ENCODE results near the gene DNAAF2. TPM values are rescaled to one million over a fixed set of nuclear protein-coding genes. Genes with fewer than 3 reads are reported as not detected.
"Not testable (repeated sequence)": the region's sequence is repeated elsewhere in the genome, so short reads cannot be mapped to it uniquely, and the experiment has no call there.

Gene DNAAF2
- 1 to 10 TPM; 7.4 to 7.5 TPM for total RNA-seq

GRCh38 chr14:49634547-49635334 lies at the start of gene DNAAF2:
DNAAF2 (minus strand) TSS chr14:49635244; CDS start chr14:49635149, 95 bp downstream.
- Mint-ChIP-seq H3K4me1 (peaks cover 41% of the 10 kb centered on the region), H3K36me3 (ENCODE audit: low read depth) (peaks cover 26% of the 10 kb centered on the region), H3K27me3 (no peaks in the 10 kb centered on the region), H3K4me3 (peak within 1 kb of the TSS; percentile 88), H3K27ac (peak within 1 kb of the TSS; percentile 93), H3K9me3 (no peaks in the 10 kb centered on the region)
- CTCF ChIA-PET: interaction anchor here (0.7 to 6.3 kb wide), 37 partner anchors 8 to 686 kb away, joined by 3 to 156 read pairs (median 5); partner anchors contain the start of genes KLHDC1, KLHDC2, LRR1 and MGAT2
- POLR2A ChIA-PET: interaction anchor here (0.6 to 8.6 kb wide), 35 partner anchors 7 to 889 kb away, joined by 3 to 293 read pairs (median 4); partner anchors contain the start of genes DMAC2L, KLHDC2, L2HGDH and LRR1
- DNase-seq: peak; percentile 69

GRCh38 chr14:49679271-49679670 lies 44.2 kb upstream of the DNAAF2 start:
- H3K9me3 Mint-ChIP-seq: no peaks in the 10 kb centered on the region
- H3K4me1 Mint-ChIP-seq: peaks cover 27% of the 10 kb centered on the region
- peak overlapping the region; percentile 32 for H3K27ac Mint-ChIP-seq
- H3K27me3 Mint-ChIP-seq: no peaks in the 10 kb centered on the region
- ChIA-PET CTCF (interaction anchor here (0.6 kb wide), 1 partner anchor 19 kb away, joined by 4 read pairs; no protein-coding TSS in a partner anchor), POLR2A (no interaction called here)
- no peak overlapping the region for H3K4me3 Mint-ChIP-seq
- DNase-seq: no peak
- peaks cover 61% of the 10 kb centered on the region for H3K36me3 Mint-ChIP-seq (ENCODE audit: low read depth)

GRCh38 chr14:49677643-49678042 lies 42.6 kb upstream of the DNAAF2 start:
- H3K27me3 Mint-ChIP-seq: no peaks in the 10 kb centered on the region
- H3K36me3 Mint-ChIP-seq (ENCODE audit: low read depth): peaks cover 68% of the 10 kb centered on the region
- no peak overlapping the region for H3K4me3 Mint-ChIP-seq
- POLR2A ChIA-PET: interaction anchor here (1.2 to 1.6 kb wide), 3 partner anchors 10 to 90 kb away, joined by 4 to 7 read pairs (median 6); partner anchors contain the start of genes DNAAF2, KLHDC2 and POLE2
- CTCF ChIA-PET: no interaction called here
- H3K4me1 Mint-ChIP-seq: peaks cover 20% of the 10 kb centered on the region
- no peak for DNase-seq
- H3K9me3 Mint-ChIP-seq: no peaks in the 10 kb centered on the region
- H3K27ac Mint-ChIP-seq: no peak overlapping the region

- H3K36me3 Mint-ChIP-seq (ENCODE audit: low read depth): peaks cover 57% of the 10 kb centered on the region
- no peaks in the 10 kb centered on the region for H3K9me3 Mint-ChIP-seq
- ChIA-PET CTCF (no interaction called here), POLR2A (no interaction called here)
- no peak overlapping the region for H3K4me3 Mint-ChIP-seq
- DNase-seq: no peak
- H3K27me3 Mint-ChIP-seq: no peaks in the 10 kb centered on the region
- no peak overlapping the region for H3K27ac Mint-ChIP-seq
- peaks cover 2% of the 10 kb centered on the region for H3K4me1 Mint-ChIP-seq
Measured at GRCh38 chr14:49673586-49673985, 38.5 kb upstream of the DNAAF2 start.

GRCh38 chr14:49670475-49670874 lies 35.4 kb upstream of the DNAAF2 start:
- POLR2A ChIA-PET: no interaction called here
- CTCF ChIA-PET: no interaction called here

GRCh38 chr14:49659526-49660455 lies 24.7 kb upstream of the DNAAF2 start:
- CTCF ChIA-PET: interaction anchor here (0.7 to 1.2 kb wide), 2 partner anchors 24 to 26 kb away, joined by 5 to 6 read pairs; no protein-coding TSS in a partner anchor
- POLR2A ChIA-PET: interaction anchor here (1.3 kb wide), 1 partner anchor 66 kb away, joined by 3 read pairs; no protein-coding TSS in a partner anchor
- H3K4me3 Mint-ChIP-seq: no peak overlapping the region
- no peaks in the 10 kb centered on the region for H3K9me3 Mint-ChIP-seq
- no peaks in the 10 kb centered on the region for H3K27me3 Mint-ChIP-seq
- no peak overlapping the region for H3K27ac Mint-ChIP-seq
- DNase-seq: no peak
- H3K4me1 Mint-ChIP-seq: no peaks in the 10 kb centered on the region
- peaks cover 24% of the 10 kb centered on the region for H3K36me3 Mint-ChIP-seq (ENCODE audit: low read depth)

More at GRCh38 chr14:49670475-49670874, 35.4 kb upstream of the DNAAF2 start:
- H3K36me3 Mint-ChIP-seq (ENCODE audit: low read depth): peaks cover 53% of the 10 kb centered on the region
- no peak overlapping the region for H3K4me3 Mint-ChIP-seq
- H3K9me3 Mint-ChIP-seq: no peaks in the 10 kb centered on the region
- no peak for DNase-seq
- no peak overlapping the region for H3K27ac Mint-ChIP-seq
- peaks cover 2% of the 10 kb centered on the region for H3K4me1 Mint-ChIP-seq
- H3K27me3 Mint-ChIP-seq: no peaks in the 10 kb centered on the region

- POLR2A ChIA-PET, H3K9me3 Mint-ChIP-seq, CTCF ChIA-PET, H3K4me1 Mint-ChIP-seq, DNase-seq, H3K27me3 Mint-ChIP-seq, H3K27ac Mint-ChIP-seq, H3K4me3 Mint-ChIP-seq: not testable (repeated sequence)
- peaks cover 25% of the 10 kb centered on the region for H3K36me3 Mint-ChIP-seq (ENCODE audit: low read depth)
Measured at GRCh38 chr14:49657500-49657899, 22.5 kb upstream of the DNAAF2 start.

GRCh38 chr14:49654511-49654910 lies 19.5 kb upstream of the DNAAF2 start:
- CTCF ChIA-PET: interaction anchor here (1.5 kb wide), 1 partner anchor 19 kb away, joined by 6 read pairs; the partner anchor contains the start of gene DNAAF2
- Mint-ChIP-seq H3K36me3 (ENCODE audit: low read depth) (peaks cover 21% of the 10 kb centered on the region), H3K9me3 (no peaks in the 10 kb centered on the region), H3K4me3 (no peak overlapping the region), H3K4me1 (no peaks in the 10 kb centered on the region), H3K27ac (no peak overlapping the region), H3K27me3 (no peaks in the 10 kb centered on the region)
- no peak for DNase-seq
- POLR2A ChIA-PET: interaction anchor here (0.8 kb wide), 1 partner anchor 113 kb away, joined by 3 read pairs; the partner anchor contains the start of gene KLHDC2

- ChIA-PET POLR2A (no interaction called here), CTCF (no interaction called here)
- Mint-ChIP-seq H3K27ac (no peak overlapping the region), H3K9me3 (no peaks in the 10 kb centered on the region), H3K4me3 (no peak overlapping the region), H3K36me3 (ENCODE audit: low read depth) (peaks cover 21% of the 10 kb centered on the region), H3K27me3 (no peaks in the 10 kb centered on the region), H3K4me1 (no peaks in the 10 kb centered on the region)
- no peak for DNase-seq
Measured at GRCh38 chr14:49653508-49653907, 18.5 kb upstream of the DNAAF2 start.

GRCh38 chr14:49642163-49642562 lies 7.1 kb upstream of the DNAAF2 start:
- Mint-ChIP-seq H3K27ac (no peak overlapping the region), H3K27me3 (no peaks in the 10 kb centered on the region), H3K9me3 (no peaks in the 10 kb centered on the region), H3K36me3 (ENCODE audit: low read depth) (peaks cover 44% of the 10 kb centered on the region), H3K4me1 (peaks cover 26% of the 10 kb centered on the region), H3K4me3 (no peak overlapping the region)
- POLR2A ChIA-PET: interaction anchor here (1.5 kb wide), 1 partner anchor 210 kb away, joined by 4 read pairs; the partner anchor contains the start of gene NEMF
- DNase-seq: no peak
- CTCF ChIA-PET: interaction anchor here (1.7 kb wide), 1 partner anchor 8 kb away, joined by 4 read pairs; no protein-coding TSS in a partner anchor

- peaks cover 30% of the 10 kb centered on the region for H3K4me1 Mint-ChIP-seq
- H3K36me3 Mint-ChIP-seq (ENCODE audit: low read depth): peaks cover 43% of the 10 kb centered on the region
- ChIA-PET POLR2A (interaction anchor here (0.6 to 1.5 kb wide), 2 partner anchors 8 to 211 kb away, joined by 3 to 4 read pairs; partner anchors contain the start of gene NEMF), CTCF (interaction anchor here (1.7 kb wide), 1 partner anchor 8 kb away, joined by 4 read pairs; no protein-coding TSS in a partner anchor)
- no peaks in the 10 kb centered on the region for H3K27me3 Mint-ChIP-seq
- DNase-seq: no peak
- H3K4me3 Mint-ChIP-seq: no peak overlapping the region
- no peak overlapping the region for H3K27ac Mint-ChIP-seq
- H3K9me3 Mint-ChIP-seq: no peaks in the 10 kb centered on the region
Measured at GRCh38 chr14:49641697-49642129, 6.7 kb upstream of the DNAAF2 start.

GRCh38 chr14:49640540-49641417 lies 5.7 kb upstream of the DNAAF2 start:
- Mint-ChIP-seq H3K9me3 (no peaks in the 10 kb centered on the region), H3K36me3 (ENCODE audit: low read depth) (peaks cover 44% of the 10 kb centered on the region), H3K27ac (no peak overlapping the region), H3K4me1 (peaks cover 37% of the 10 kb centered on the region), H3K4me3 (no peak overlapping the region), H3K27me3 (no peaks in the 10 kb centered on the region)
- ChIA-PET POLR2A (interaction anchor here (0.6 to 1.7 kb wide), 4 partner anchors 20 to 190 kb away, joined by 3 to 7 read pairs (median 4); partner anchors contain the start of genes MGAT2 and RPL36AL), CTCF (no interaction called here)
- DNase-seq: no peak

Measured in activated CD4-positive, alpha-beta memory T cell treated with anti-CD3 and anti-CD28 coated beads, Interleukin-2, amount 10 ng/mL, durations not matched to agents 7 days and 5 days (primary cell).